ENCODE measurements around the gene XYLT1.

Gene XYLT1

GRCh38 chr16:17503331-17503730 lies 32.6 kb upstream of the XYLT1 start:
- no peak overlapping the region for H3K4me3 ChIP-seq (ENCODE audit: low read length)
- no peak for TF ChIP-seq CTCF (conservative IDR thresholded peaks at IDR 0.05; ENCODE audit: low read length)
- no peak for DNase-seq (ENCODE audit: low read depth)

GRCh38 chr16:17501321-17501720 lies 30.6 kb upstream of the XYLT1 start:
- TF ChIP-seq CTCF (conservative IDR thresholded peaks at IDR 0.05; ENCODE audit: low read length) = no peak
- no peak for DNase-seq (ENCODE audit: low read depth)
- H3K4me3 ChIP-seq (ENCODE audit: low read length) = no peak overlapping the region

- TF ChIP-seq CTCF (conservative IDR thresholded peaks at IDR 0.05; ENCODE audit: low read length) = no peak
- peak; percentile 69 for DNase-seq (ENCODE audit: low read depth)
- H3K4me3 ChIP-seq (ENCODE audit: low read length) = no peak overlapping the region
Observed at GRCh38 chr16:17499223-17499902, 28.6 kb upstream of the XYLT1 start.

GRCh38 chr16:17497648-17498047 lies 26.9 kb upstream of the XYLT1 start:
- no peak for TF ChIP-seq CTCF (conservative IDR thresholded peaks at IDR 0.05; ENCODE audit: low read length)
- no peak overlapping the region for H3K4me3 ChIP-seq (ENCODE audit: low read length)
- DNase-seq (ENCODE audit: low read depth) = peak; percentile 70

- DNase-seq (ENCODE audit: low read depth) = no peak
- TF ChIP-seq CTCF (conservative IDR thresholded peaks at IDR 0.05; ENCODE audit: low read length) = no peak
- H3K4me3 ChIP-seq (ENCODE audit: low read length) = no peak overlapping the region
Observed at GRCh38 chr16:17496891-17497290, 26.1 kb upstream of the XYLT1 start.

- no peak for TF ChIP-seq CTCF (conservative IDR thresholded peaks at IDR 0.05; ENCODE audit: low read length)
- H3K4me3 ChIP-seq (ENCODE audit: low read length) = no peak overlapping the region
- DNase-seq (ENCODE audit: low read depth) = no peak
Observed at GRCh38 chr16:17493012-17493411, 22.3 kb upstream of the XYLT1 start.

GRCh38 chr16:17491140-17491662 lies 20.4 kb upstream of the XYLT1 start:
- H3K4me3 ChIP-seq (ENCODE audit: low read length) = no peak overlapping the region
- 0 out of 2 replicates have a peak, but pooled peaks have one; percentile 4 for TF ChIP-seq CTCF (conservative IDR thresholded peaks at IDR 0.05; ENCODE audit: low read length)
- no peak for DNase-seq (ENCODE audit: low read depth)
